HepG2 (cell line): Measurements from ENCODE around the gene KIF1C. TPM values are rescaled to one million over a fixed set of nuclear protein-coding genes. Genes with fewer than 3 reads are reported as not detected.
A peak's percentile ranks its signal among the peaks of the same experiment; 100 is the strongest.

ENCODE experiments used
- AGO2 ChIP-seq: fragments of 200-400 bp; formaldehyde crosslinking; optimal IDR thresholded peaks from 2 replicates; pipeline ENCODE3; 2017; ENCODE audit warnings: mild to moderate bottlenecking, low read depth, low read length, moderate library complexity
- ARID2 ChIP-seq: sonication (generic); formaldehyde crosslinking; IDR thresholded peaks from 2 replicates; pipeline ENCODE4 v1.8.1; 2022; ENCODE audit warnings: mild to moderate bottlenecking, missing genetic modification reagents, borderline replicate concordance
- DBP ChIP-seq: sonication (generic); formaldehyde crosslinking; IDR thresholded peaks from 2 replicates; pipeline ENCODE4 v1.4.0; 2020; ENCODE audit warnings: missing genetic modification reagents; ENCODE audit errors: not compliant biosample characterization
- FOXJ3 ChIP-seq: sonication (generic); formaldehyde crosslinking; IDR thresholded peaks from 2 replicates; pipeline ENCODE4 v1.4.0; 2020; ENCODE audit warnings: missing genetic modification reagents, mild to moderate bottlenecking, borderline replicate concordance
- HDAC1 ChIP-seq: sonication (generic); formaldehyde crosslinking; IDR thresholded peaks from 2 replicates; pipeline ENCODE4 v1.5.1; 2020; ENCODE audit warnings: mild to moderate bottlenecking, missing genetic modification reagents
- LCORL ChIP-seq, 2 experiments: fragments of 450-650 bp in 1 of 2; sonication (generic) in 1 of 2; formaldehyde crosslinking in 1 of 2; IDR thresholded peaks; 2 replicates each; pipeline versions ENCODE4 v1.5.0 to v1.6.1; 2017 to 2020; ENCODE audit warnings: antibody characterized with exemption in 1 of 2, missing genetic modification reagents in 1 of 2
- PHF20 ChIP-seq: sonication (generic); formaldehyde crosslinking; IDR thresholded peaks from 2 replicates; pipeline ENCODE4 v1.5.0; 2020; ENCODE audit warnings: mild to moderate bottlenecking, missing genetic modification reagents
- SP5 ChIP-seq: IDR thresholded peaks from 2 replicates; pipeline ENCODE4 v1.6.1; 2016; ENCODE audit warnings: low read depth, borderline replicate concordance
- ZC3H4 ChIP-seq: sonication (generic); formaldehyde crosslinking; IDR thresholded peaks from 2 replicates; pipeline ENCODE4 v1.4.0; 2020; ENCODE audit warnings: missing genetic modification reagents, borderline replicate concordance
- ZMYM3 ChIP-seq: sonication (generic); formaldehyde crosslinking; IDR thresholded peaks from 2 replicates; pipeline ENCODE4 v1.5.1; 2020; ENCODE audit warnings: mild to moderate bottlenecking, missing genetic modification reagents
- ZNF10 ChIP-seq: sonication (generic); formaldehyde crosslinking; IDR thresholded peaks from 2 replicates; pipeline ENCODE4 v1.4.0; 2020; ENCODE audit warnings: mild to moderate bottlenecking, low read depth, missing genetic modification reagents, borderline replicate concordance
- ZNF101 ChIP-seq: sonication (generic); formaldehyde crosslinking; IDR thresholded peaks from 2 replicates; pipeline ENCODE4 v1.4.0; 2020; ENCODE audit warnings: mild to moderate bottlenecking, low read depth, missing genetic modification reagents, borderline replicate concordance
- ZNF138 ChIP-seq: sonication (generic); formaldehyde crosslinking; IDR thresholded peaks from 2 replicates; pipeline ENCODE4 v1.5.0; 2020; ENCODE audit warnings: mild to moderate bottlenecking, low read depth, missing genetic modification reagents
- ZNF20 ChIP-seq: sonication (generic); formaldehyde crosslinking; IDR thresholded peaks from 2 replicates; pipeline ENCODE4 v1.4.0; 2020; ENCODE audit warnings: mild to moderate bottlenecking, moderate library complexity, missing genetic modification reagents
- ZNF263 ChIP-seq: sonication (generic); formaldehyde crosslinking; IDR thresholded peaks from 2 replicates; pipeline ENCODE4 v1.4.0; 2020; ENCODE audit warnings: missing genetic modification reagents
- ZNF501 ChIP-seq: sonication (generic); formaldehyde crosslinking; IDR thresholded peaks from 2 replicates; pipeline ENCODE4 v1.5.1; 2020; ENCODE audit warnings: mild to moderate bottlenecking, moderate library complexity, missing genetic modification reagents
- ZNF552 ChIP-seq: sonication (generic); formaldehyde crosslinking; IDR thresholded peaks from 2 replicates; pipeline ENCODE4 v1.9.0; 2022; ENCODE audit warnings: missing genetic modification reagents, mild to moderate bottlenecking, borderline replicate concordance
- ZNF761 ChIP-seq: sonication (generic); formaldehyde crosslinking; conservative IDR thresholded peaks from 2 replicates; pipeline ENCODE4 v1.4.0; 2020; ENCODE audit warnings: mild to moderate bottlenecking, missing genetic modification reagents
- polyA plus RNA-seq, 8 experiments: library from polyadenylated mRNA; depleted of rRNA in 3 of 8; stranded (reverse) in 7 of 8; unstranded in 1 of 8; fragments of >200 nt; fragmentation: Illumina TruSeq in 4 of 8; extraction: Trizol in 4 of 8; gene quantifications; 2 replicates each; pipeline versions ENCODE4 v1.2.1 to v1.2.3, GENCODE V29; 2011 to 2016; ENCODE audit warnings: low read depth in 4 of 8, missing spikeins in 1 of 8, mixed read lengths in 1 of 8; ENCODE audit not compliant: insufficient read depth in 1 of 8
- total RNA-seq, 5 experiments: library from RNA; depleted of rRNA; stranded (reverse); fragments of >200 nt; fragmentation: Illumina TruSeq; extraction: Trizol; gene quantifications; 2 replicates each; pipeline ENCODE4 v1.2.3, GENCODE V29; 2016; ENCODE audit warnings: low read depth in 1 of 5
- TF ChIP-seq, protein P1 (sequence below): sonication (generic); formaldehyde crosslinking; IDR thresholded peaks from 2 replicates; pipeline ENCODE4 v1.4.0; 2020; ENCODE audit warnings: missing genetic modification reagents
- TF ChIP-seq, protein P2 (sequence below): sonication (generic); formaldehyde crosslinking; IDR thresholded peaks from 2 replicates; pipeline ENCODE4 v1.4.0; 2020; ENCODE audit warnings: mild to moderate bottlenecking, missing genetic modification reagents
- TF ChIP-seq, protein P3 (sequence below): sonication (generic); formaldehyde crosslinking; IDR thresholded peaks from 2 replicates; pipeline ENCODE4 v1.5.1; 2020; ENCODE audit warnings: mild to moderate bottlenecking, missing genetic modification reagents, borderline replicate concordance
- TF ChIP-seq, protein P4 (sequence below): sonication (generic); formaldehyde crosslinking; IDR thresholded peaks from 2 replicates; pipeline ENCODE4 v1.8.0; 2022; ENCODE audit warnings: mild to moderate bottlenecking, missing genetic modification reagents, moderate library complexity

Gene KIF1C
- total and polyA plus RNA-seq, 2 of the 13 experiments (the other 11 are each of a cell fraction or from before 2014, with no cell fraction given) = 70.0 to 104 TPM

DNA sequence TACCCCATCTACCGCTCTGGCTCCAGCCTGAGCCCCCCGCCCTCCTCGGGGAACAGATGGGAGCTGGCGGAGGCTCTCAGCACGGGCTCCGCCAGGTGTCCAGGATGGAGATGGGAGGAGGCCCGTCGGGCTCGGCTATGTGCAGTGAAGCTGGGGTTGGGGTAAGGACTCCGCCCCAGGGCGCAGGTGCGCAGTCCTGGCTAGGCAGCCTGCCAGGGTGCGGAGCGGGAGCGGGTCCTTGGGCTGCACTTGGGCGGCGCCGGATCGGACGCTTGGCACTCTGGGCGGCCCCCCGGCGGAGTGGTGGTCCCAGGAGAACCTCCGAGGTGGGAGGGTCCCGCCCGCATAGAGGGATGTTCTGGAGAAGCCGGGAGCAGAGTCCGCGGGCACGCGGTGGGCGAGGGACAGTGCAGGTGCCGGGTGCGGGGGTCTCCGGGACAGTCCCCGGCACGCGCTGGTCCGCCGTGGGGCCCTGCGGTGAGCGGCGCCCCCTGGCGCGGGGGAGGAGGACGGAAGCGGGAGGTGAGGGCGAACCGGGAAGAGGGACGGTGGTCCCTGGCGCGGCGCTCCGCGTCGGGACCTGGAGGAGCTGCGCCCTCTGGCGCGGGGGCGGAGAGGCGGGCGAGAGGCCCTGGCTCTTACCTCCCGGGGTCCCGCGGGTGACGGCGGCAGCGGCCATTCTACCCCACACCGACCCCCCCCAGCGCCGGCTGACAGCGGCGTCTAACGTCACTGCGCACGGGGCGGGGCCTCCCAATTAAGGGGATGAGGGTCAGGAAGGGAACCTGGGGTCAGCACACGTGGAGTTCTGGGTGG lies 10.6 kb upstream of the KIF1C start, which contains the start of gene CAMTA2 (continued):
- no peak for TF ChIP-seq ZNF10 (CRISPR knock-in tag)
- TF ChIP-seq, protein P1, sequence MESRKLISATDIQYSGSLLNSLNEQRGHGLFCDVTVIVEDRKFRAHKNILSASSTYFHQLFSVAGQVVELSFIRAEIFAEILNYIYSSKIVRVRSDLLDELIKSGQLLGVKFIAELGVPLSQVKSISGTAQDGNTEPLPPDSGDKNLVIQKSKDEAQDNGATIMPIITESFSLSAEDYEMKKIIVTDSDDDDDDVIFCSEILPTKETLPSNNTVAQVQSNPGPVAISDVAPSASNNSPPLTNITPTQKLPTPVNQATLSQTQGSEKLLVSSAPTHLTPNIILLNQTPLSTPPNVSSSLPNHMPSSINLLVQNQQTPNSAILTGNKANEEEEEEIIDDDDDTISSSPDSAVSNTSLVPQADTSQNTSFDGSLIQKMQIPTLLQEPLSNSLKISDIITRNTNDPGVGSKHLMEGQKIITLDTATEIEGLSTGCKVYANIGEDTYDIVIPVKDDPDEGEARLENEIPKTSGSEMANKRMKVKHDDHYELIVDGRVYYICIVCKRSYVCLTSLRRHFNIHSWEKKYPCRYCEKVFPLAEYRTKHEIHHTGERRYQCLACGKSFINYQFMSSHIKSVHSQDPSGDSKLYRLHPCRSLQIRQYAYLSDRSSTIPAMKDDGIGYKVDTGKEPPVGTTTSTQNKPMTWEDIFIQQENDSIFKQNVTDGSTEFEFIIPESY = no peak; the same call in 1 of the 2 replicates
- TF ChIP-seq ARID2 = no peak
- TF ChIP-seq DBP (CRISPR knock-in tag) = no peak
- 0 out of 2 replicates have a peak, but pooled peaks have one; percentile 20 for TF ChIP-seq FOXJ3
- TF ChIP-seq, protein P2, sequence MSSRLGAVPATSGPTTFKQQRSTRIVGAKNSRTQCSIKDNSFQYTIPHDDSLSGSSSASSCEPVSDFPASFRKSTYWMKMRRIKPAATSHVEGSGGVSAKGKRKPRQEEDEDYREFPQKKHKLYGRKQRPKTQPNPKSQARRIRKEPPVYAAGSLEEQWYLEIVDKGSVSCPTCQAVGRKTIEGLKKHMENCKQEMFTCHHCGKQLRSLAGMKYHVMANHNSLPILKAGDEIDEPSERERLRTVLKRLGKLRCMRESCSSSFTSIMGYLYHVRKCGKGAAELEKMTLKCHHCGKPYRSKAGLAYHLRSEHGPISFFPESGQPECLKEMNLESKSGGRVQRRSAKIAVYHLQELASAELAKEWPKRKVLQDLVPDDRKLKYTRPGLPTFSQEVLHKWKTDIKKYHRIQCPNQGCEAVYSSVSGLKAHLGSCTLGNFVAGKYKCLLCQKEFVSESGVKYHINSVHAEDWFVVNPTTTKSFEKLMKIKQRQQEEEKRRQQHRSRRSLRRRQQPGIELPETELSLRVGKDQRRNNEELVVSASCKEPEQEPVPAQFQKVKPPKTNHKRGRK (CRISPR knock-in tag) = no peak
- TF ChIP-seq ZNF552 (CRISPR knock-in tag) = no peak
- TF ChIP-seq LCORL (IDR thresholded peaks at IDR 0.05) = no peak
- TF ChIP-seq LCORL (CRISPR knock-in tag; IDR thresholded peaks at IDR 0.05) = peak; percentile 69
- peak; percentile 81 for TF ChIP-seq ZNF501 (CRISPR knock-in tag)
- TF ChIP-seq ZNF20 (CRISPR knock-in tag) = no peak
- TF ChIP-seq ZNF263 = peak; percentile 66
- TF ChIP-seq PHF20 (CRISPR knock-in tag) = peak; percentile 71
- TF ChIP-seq, protein P3, sequence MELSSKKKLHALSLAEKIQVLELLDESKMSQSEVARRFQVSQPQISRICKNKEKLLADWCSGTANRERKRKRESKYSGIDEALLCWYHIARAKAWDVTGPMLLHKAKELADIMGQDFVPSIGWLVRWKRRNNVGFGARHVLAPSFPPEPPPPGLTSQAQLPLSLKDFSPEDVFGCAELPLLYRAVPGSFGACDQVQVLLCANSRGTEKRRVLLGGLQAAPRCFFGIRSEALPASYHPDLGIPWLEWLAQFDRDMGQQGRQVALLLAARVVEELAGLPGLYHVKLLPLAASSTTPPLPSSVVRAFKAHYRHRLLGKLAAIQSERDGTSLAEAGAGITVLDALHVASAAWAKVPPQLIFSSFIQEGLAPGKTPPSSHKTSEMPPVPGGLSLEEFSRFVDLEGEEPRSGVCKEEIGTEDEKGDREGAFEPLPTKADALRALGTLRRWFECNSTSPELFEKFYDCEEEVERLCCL (CRISPR knock-in tag) = no peak
- no peak; the same call in 1 of the 2 replicates for TF ChIP-seq SP5 (CRISPR knock-in tag)
- no peak for TF ChIP-seq ZC3H4 (CRISPR knock-in tag)
- TF ChIP-seq ZNF101 (CRISPR knock-in tag) = no peak
- peak; percentile 75 for TF ChIP-seq AGO2
- 0 out of 2 replicates have a peak, but pooled peaks have one; percentile 49 for TF ChIP-seq ZNF138 (CRISPR knock-in tag)
- TF ChIP-seq ZMYM3 (CRISPR knock-in tag) = no peak; the same call in 1 of the 2 replicates
- TF ChIP-seq ZNF761 (CRISPR knock-in tag) = no peak
- peak; percentile 92 for TF ChIP-seq HDAC1
- TF ChIP-seq, protein P4, sequence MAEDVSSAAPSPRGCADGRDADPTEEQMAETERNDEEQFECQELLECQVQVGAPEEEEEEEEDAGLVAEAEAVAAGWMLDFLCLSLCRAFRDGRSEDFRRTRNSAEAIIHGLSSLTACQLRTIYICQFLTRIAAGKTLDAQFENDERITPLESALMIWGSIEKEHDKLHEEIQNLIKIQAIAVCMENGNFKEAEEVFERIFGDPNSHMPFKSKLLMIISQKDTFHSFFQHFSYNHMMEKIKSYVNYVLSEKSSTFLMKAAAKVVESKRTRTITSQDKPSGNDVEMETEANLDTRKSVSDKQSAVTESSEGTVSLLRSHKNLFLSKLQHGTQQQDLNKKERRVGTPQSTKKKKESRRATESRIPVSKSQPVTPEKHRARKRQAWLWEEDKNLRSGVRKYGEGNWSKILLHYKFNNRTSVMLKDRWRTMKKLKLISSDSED (CRISPR knock-in tag) = no peak
